ENCODE results near the gene LGALS4.

The LGALS4 gene

GRCh38 chr19:38806371-38806770 lies 6.4 kb downstream of the LGALS4 start:
- Histone ChIP-seq H3K9me2 (replicated peaks; ENCODE audit: low read depth, low read length) (no peaks in the 10 kb centered on the region), H3K27me3 (ENCODE audit: insufficient read depth, low read length, poor library complexity, severe bottlenecking) (no peaks in the 10 kb centered on the region), H3F3A (ENCODE audit: low read depth) (no peaks in the 10 kb centered on the region), H3K4me2 (ENCODE audit: low read depth, low read length, poor library complexity, severe bottlenecking) (no peak overlapping the region), H3K4me3 (ENCODE audit: low read length, poor library complexity, severe bottlenecking) (no peak overlapping the region), H4K20me1 (ENCODE audit: insufficient read depth, low read length, poor library complexity, severe bottlenecking) (no peaks in the 10 kb centered on the region), H3K9ac (ENCODE audit: low read depth, low read length, poor library complexity, severe bottlenecking) (no peak overlapping the region), H2AFZ (ENCODE audit: low read length) (no peak overlapping the region), H3K4me1 (ENCODE audit: insufficient read depth, low read length, poor library complexity, severe bottlenecking) (no peaks in the 10 kb centered on the region), H3K36me3 (ENCODE audit: insufficient read depth, low read length) (no peaks in the 10 kb centered on the region), H3K79me2 (ENCODE audit: insufficient read depth, low read length) (no peaks in the 10 kb centered on the region), H3K9me3 (ENCODE audit: insufficient read depth, low read depth, low read length) (no peaks in the 10 kb centered on the region)
- TF ChIP-seq CTCF (conservative IDR thresholded peaks at IDR 0.05; ENCODE audit: low read length): no peak
- no peak for TF ChIP-seq EZH2phosphoT487 (IDR thresholded peaks at IDR 0.05; ENCODE audit: borderline replicate concordance)

GRCh38 chr19:38805180-38805579 lies 7.6 kb downstream of the LGALS4 start:
- Histone ChIP-seq H4K20me1 (ENCODE audit: insufficient read depth, low read length, poor library complexity, severe bottlenecking) (no peaks in the 10 kb centered on the region), H3K4me1 (ENCODE audit: insufficient read depth, low read length, poor library complexity, severe bottlenecking) (no peaks in the 10 kb centered on the region), H3K9me2 (replicated peaks; ENCODE audit: low read depth, low read length) (no peaks in the 10 kb centered on the region), H3K4me2 (ENCODE audit: low read depth, low read length, poor library complexity, severe bottlenecking) (no peak overlapping the region), H3K27me3 (ENCODE audit: insufficient read depth, low read length, poor library complexity, severe bottlenecking) (no peaks in the 10 kb centered on the region), H3K4me3 (ENCODE audit: low read length, poor library complexity, severe bottlenecking) (no peak overlapping the region), H3K36me3 (ENCODE audit: insufficient read depth, low read length) (no peaks in the 10 kb centered on the region), H2AFZ (ENCODE audit: low read length) (no peak overlapping the region), H3K79me2 (ENCODE audit: insufficient read depth, low read length) (no peaks in the 10 kb centered on the region), H3F3A (ENCODE audit: low read depth) (no peaks in the 10 kb centered on the region), H3K9ac (ENCODE audit: low read depth, low read length, poor library complexity, severe bottlenecking) (no peak overlapping the region), H3K9me3 (ENCODE audit: insufficient read depth, low read depth, low read length) (no peaks in the 10 kb centered on the region)
- TF ChIP-seq CTCF (conservative IDR thresholded peaks at IDR 0.05; ENCODE audit: low read length): no peak
- no peak for TF ChIP-seq EZH2phosphoT487 (IDR thresholded peaks at IDR 0.05; ENCODE audit: borderline replicate concordance)

- Histone ChIP-seq H3K9me3 (ENCODE audit: insufficient read depth, low read depth, low read length) (no peaks in the 10 kb centered on the region), H3K9ac (ENCODE audit: low read depth, low read length, poor library complexity, severe bottlenecking) (no peak overlapping the region), H4K20me1 (ENCODE audit: insufficient read depth, low read length, poor library complexity, severe bottlenecking) (no peaks in the 10 kb centered on the region), H3K79me2 (ENCODE audit: insufficient read depth, low read length) (no peaks in the 10 kb centered on the region), H3K36me3 (ENCODE audit: insufficient read depth, low read length) (no peaks in the 10 kb centered on the region), H2AFZ (ENCODE audit: low read length) (no peak overlapping the region), H3F3A (ENCODE audit: low read depth) (no peaks in the 10 kb centered on the region), H3K27me3 (ENCODE audit: insufficient read depth, low read length, poor library complexity, severe bottlenecking) (no peaks in the 10 kb centered on the region), H3K9me2 (replicated peaks; ENCODE audit: low read depth, low read length) (no peaks in the 10 kb centered on the region), H3K4me2 (ENCODE audit: low read depth, low read length, poor library complexity, severe bottlenecking) (no peak overlapping the region), H3K4me3 (ENCODE audit: low read length, poor library complexity, severe bottlenecking) (no peak overlapping the region), H3K4me1 (ENCODE audit: insufficient read depth, low read length, poor library complexity, severe bottlenecking) (no peaks in the 10 kb centered on the region)
- no peak for TF ChIP-seq CTCF (conservative IDR thresholded peaks at IDR 0.05; ENCODE audit: low read length)
- no peak for TF ChIP-seq EZH2phosphoT487 (IDR thresholded peaks at IDR 0.05; ENCODE audit: borderline replicate concordance)
Measured at GRCh38 chr19:38803543-38803942, 9.2 kb downstream of the LGALS4 start.
